ENCODE results near the gene B9D1.

DNA sequence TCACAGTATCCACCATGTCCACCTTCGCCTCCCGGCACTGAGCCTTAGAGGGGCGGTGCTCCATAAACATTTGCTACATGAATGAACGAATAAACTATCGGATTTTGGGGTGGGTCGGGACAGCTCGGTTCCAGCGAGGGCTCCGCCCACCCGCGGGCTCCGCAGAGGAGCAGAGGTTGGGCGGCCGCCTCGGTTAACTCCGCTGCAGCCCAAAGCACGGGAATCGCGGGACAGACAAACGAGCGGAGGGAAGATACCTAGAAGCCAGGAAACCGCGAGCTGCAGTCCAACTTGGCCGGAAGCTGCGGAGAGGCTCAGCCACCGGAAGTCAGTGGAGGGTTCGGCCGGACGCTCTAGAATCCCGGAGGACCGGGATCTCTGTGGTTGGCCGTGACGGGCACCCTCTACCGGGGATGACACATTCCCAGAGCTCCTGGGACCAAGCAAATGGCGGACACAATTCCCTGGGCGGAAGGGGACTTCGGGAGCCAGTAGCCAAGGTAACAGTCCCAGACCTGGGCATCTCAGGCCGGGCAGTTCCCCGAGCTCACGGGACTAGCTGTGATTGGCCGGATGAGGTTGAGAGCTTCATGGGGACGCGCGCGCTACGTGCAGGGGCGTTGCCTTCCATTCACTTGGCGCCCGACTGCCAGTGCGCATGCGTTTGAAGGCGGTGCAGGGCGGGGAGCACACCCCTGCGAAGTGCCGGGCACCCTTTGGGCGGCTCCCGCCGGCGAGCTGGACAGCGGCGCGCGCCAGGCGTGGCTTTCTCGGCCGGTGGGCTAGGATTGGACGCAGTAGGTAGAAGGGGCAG is 15.3 kb upstream of the B9D1 start:
- TF ChIP-seq, protein P1, sequence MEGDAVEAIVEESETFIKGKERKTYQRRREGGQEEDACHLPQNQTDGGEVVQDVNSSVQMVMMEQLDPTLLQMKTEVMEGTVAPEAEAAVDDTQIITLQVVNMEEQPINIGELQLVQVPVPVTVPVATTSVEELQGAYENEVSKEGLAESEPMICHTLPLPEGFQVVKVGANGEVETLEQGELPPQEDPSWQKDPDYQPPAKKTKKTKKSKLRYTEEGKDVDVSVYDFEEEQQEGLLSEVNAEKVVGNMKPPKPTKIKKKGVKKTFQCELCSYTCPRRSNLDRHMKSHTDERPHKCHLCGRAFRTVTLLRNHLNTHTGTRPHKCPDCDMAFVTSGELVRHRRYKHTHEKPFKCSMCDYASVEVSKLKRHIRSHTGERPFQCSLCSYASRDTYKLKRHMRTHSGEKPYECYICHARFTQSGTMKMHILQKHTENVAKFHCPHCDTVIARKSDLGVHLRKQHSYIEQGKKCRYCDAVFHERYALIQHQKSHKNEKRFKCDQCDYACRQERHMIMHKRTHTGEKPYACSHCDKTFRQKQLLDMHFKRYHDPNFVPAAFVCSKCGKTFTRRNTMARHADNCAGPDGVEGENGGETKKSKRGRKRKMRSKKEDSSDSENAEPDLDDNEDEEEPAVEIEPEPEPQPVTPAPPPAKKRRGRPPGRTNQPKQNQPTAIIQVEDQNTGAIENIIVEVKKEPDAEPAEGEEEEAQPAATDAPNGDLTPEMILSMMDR (IDR thresholded peaks at IDR 0.05) = no peak
- TF ChIP-seq EP300 (IDR thresholded peaks at IDR 0.05) (no peak), POLR2A (IDR thresholded peaks at IDR 0.05) (peak; percentile 60 to 63)

Measured in sigmoid colon (tissue), 4 donors.